HEK293 (cell line): Measurements from ENCODE around the gene FGF12.

Source experiments
- CTCF ChIA-PET: fragments of 350-600 bp; formaldehyde crosslinking; extraction: SDS; loops from one replicate; lab custom pipeline; 2021; ENCODE audit warnings: antibody characterized with exemption; lab: Yijun Ruan, JAX
- POLR2A ChIA-PET: fragments of 300-600 bp; formaldehyde crosslinking; extraction: SDS; loops from one replicate; lab custom pipeline; 2020; ENCODE audit warnings: antibody characterized with exemption, inconsistent platforms; lab: Yijun Ruan, JAX
- H3K27ac ChIP-seq: fragments of 200-500 bp; sonication (Bioruptor generic); 2 replicates; pipeline ENCODE4 v1.5.1; 2014; ENCODE audit warnings: low read depth, low read length, control low read depth, inconsistent platforms; ENCODE audit errors: extremely low read depth
- H3K36me3 ChIP-seq, 2 experiments: fragments of 200-500 bp in 1 of 2; sonication (Bioruptor generic) in 1 of 2; 1 replicate in 1 of 2; 2 replicates in 1 of 2; pipeline ENCODE4 v1.5.1; 2014 to 2017; ENCODE audit warnings: inconsistent platforms in 2 of 2, low read length in 2 of 2; ENCODE audit not compliant: control insufficient read depth in 2 of 2, insufficient read depth in 1 of 2
- H3K4me1 ChIP-seq: fragments of 200-500 bp; sonication (Bioruptor generic); 2 replicates; pipeline ENCODE4 v1.5.1; 2014; ENCODE audit warnings: mild to moderate bottlenecking, low read length, inconsistent platforms; ENCODE audit not compliant: control insufficient read depth, insufficient read depth
- H3K4me3 ChIP-seq: 2 replicates; pipeline ENCODE4 v1.5.1; 2011; ENCODE audit warnings: low read depth, mild to moderate bottlenecking, control low read depth, low read length, moderate library complexity
- H3K9me3 ChIP-seq: fragments of 200-500 bp; sonication (Bioruptor generic); 2 replicates; pipeline ENCODE4 v1.5.1; 2014; ENCODE audit warnings: low read depth, low read length, inconsistent platforms; ENCODE audit not compliant: control insufficient read depth, insufficient read depth
- ELK4 ChIP-seq: IDR thresholded peaks from 2 replicates; pipeline ENCODE4 v1.6.1; 2011; ENCODE audit warnings: mild to moderate bottlenecking, low read depth, low read length, borderline replicate concordance
- HOXA7 ChIP-seq: sonication (generic); formaldehyde crosslinking; IDR thresholded peaks from 2 replicates; pipeline ENCODE4 v1.8.1; 2022; ENCODE audit warnings: missing genetic modification reagents, borderline replicate concordance
- PBX3 ChIP-seq: sonication (generic); formaldehyde crosslinking; IDR thresholded peaks from 2 replicates; pipeline ENCODE4 v1.8.1; 2022; ENCODE audit warnings: mild to moderate bottlenecking, moderate library complexity, missing genetic modification reagents
- SETDB1 ChIP-seq: IDR thresholded peaks from one replicate; pipeline ENCODE4 v1.6.1; 2017; ENCODE audit warnings: mild to moderate bottlenecking, low read length, moderate library complexity, mixed read lengths; ENCODE audit not compliant: insufficient read length
- TCF7L2 ChIP-seq: IDR thresholded peaks from 2 replicates; pipeline ENCODE4 v1.6.1; 2011; ENCODE audit warnings: low read depth, mild to moderate bottlenecking, inconsistent platforms, low read length, moderate library complexity, borderline replicate concordance
- ZBTB11 ChIP-seq: fragments of 450-650 bp; formaldehyde crosslinking; conservative IDR thresholded peaks from 2 replicates; pipeline ENCODE4 v1.5.1; 2016; ENCODE audit warnings: low read depth, missing biosample characterization, missing genetic modification characterization
- ZNF140 ChIP-seq: fragments of 450-650 bp; formaldehyde crosslinking; IDR thresholded peaks from 2 replicates; pipeline ENCODE4 v1.5.1; 2016; ENCODE audit warnings: missing biosample characterization, missing genetic modification characterization
- ZNF175 ChIP-seq: fragments of 450-650 bp; formaldehyde crosslinking; IDR thresholded peaks from 2 replicates; pipeline ENCODE4 v1.5.1; 2016; ENCODE audit warnings: missing biosample characterization, missing genetic modification characterization
- ZNF280D ChIP-seq: fragments of 450-650 bp; formaldehyde crosslinking; IDR thresholded peaks from 2 replicates; pipeline ENCODE4 v1.5.1; 2016; ENCODE audit warnings: missing biosample characterization, missing genetic modification characterization
- ZNF366 ChIP-seq: fragments of 450-650 bp; formaldehyde crosslinking; conservative IDR thresholded peaks from 2 replicates; pipeline ENCODE4 v1.5.1; 2016; ENCODE audit warnings: missing biosample characterization, missing genetic modification characterization
- ZNF37A ChIP-seq: fragments of 450-650 bp; IDR thresholded peaks from 2 replicates; pipeline ENCODE4 v1.5.1; 2018; ENCODE audit warnings: missing biosample characterization, missing genetic modification characterization
- ZNF513 ChIP-seq: fragments of 450-650 bp; IDR thresholded peaks from 2 replicates; pipeline ENCODE4 v1.5.1; 2018; ENCODE audit warnings: missing biosample characterization, missing genetic modification characterization
- ZNF585B ChIP-seq: fragments of 450-650 bp; formaldehyde crosslinking; IDR thresholded peaks from 2 replicates; pipeline ENCODE4 v1.5.1; 2016; ENCODE audit warnings: missing biosample characterization, missing genetic modification characterization
- ZNF639 ChIP-seq: fragments of 450-650 bp; formaldehyde crosslinking; IDR thresholded peaks from 2 replicates; pipeline ENCODE4 v1.5.1; 2016; ENCODE audit warnings: missing biosample characterization, missing genetic modification characterization
- ZNF658 ChIP-seq: fragments of 450-650 bp; formaldehyde crosslinking; IDR thresholded peaks from 2 replicates; pipeline ENCODE4; 2016; ENCODE audit warnings: missing biosample characterization, missing genetic modification characterization
- ZNF704 ChIP-seq: fragments of 450-650 bp; formaldehyde crosslinking; IDR thresholded peaks from 2 replicates; pipeline ENCODE4 v1.5.1; 2016; ENCODE audit warnings: missing biosample characterization, missing genetic modification characterization

Gene FGF12

GRCh38 chr3:192637803-192638202, 89.5 kb downstream of the FGF12 start:
- POLR2A ChIA-PET, result no interaction called here
- H3K4me3 ChIP-seq, result no peak overlapping the region
- TF ChIP-seq ZNF280D (tag by site-specific recombination) (no peak), ZBTB11 (tag by site-specific recombination) (no peak), TCF7L2 (no peak), ZNF704 (tag by site-specific recombination) (no peak), ZNF658 (no peak), ZNF585B (tag by site-specific recombination) (no peak), ZNF175 (no peak), ZNF366 (no peak), ZNF639 (tag by site-specific recombination) (no peak), SETDB1 (no peak), ZNF37A (tag by site-specific recombination) (no peak), HOXA7 (CRISPR knock-in tag) (no peak), ELK4 (no peak), PBX3 (no peak), ZNF513 (tag by site-specific recombination) (no peak), ZNF140 (tag by site-specific recombination) (no peak)
- H3K4me1 ChIP-seq, result no peaks in the 10 kb centered on the region
- no peak overlapping the region for H3K27ac ChIP-seq
- no peaks in the 10 kb centered on the region for H3K36me3 ChIP-seq
- CTCF ChIA-PET, result no interaction called here
- H3K9me3 ChIP-seq, result no peaks in the 10 kb centered on the region
